ENCODE results near the gene DLGAP1. TPM values are rescaled to one million over a fixed set of nuclear protein-coding genes. Genes with fewer than 3 reads are reported as not detected.

DLGAP1 gene
- total RNA-seq, 1 donor from 2014 or later, result 5.4 TPM

DNA sequence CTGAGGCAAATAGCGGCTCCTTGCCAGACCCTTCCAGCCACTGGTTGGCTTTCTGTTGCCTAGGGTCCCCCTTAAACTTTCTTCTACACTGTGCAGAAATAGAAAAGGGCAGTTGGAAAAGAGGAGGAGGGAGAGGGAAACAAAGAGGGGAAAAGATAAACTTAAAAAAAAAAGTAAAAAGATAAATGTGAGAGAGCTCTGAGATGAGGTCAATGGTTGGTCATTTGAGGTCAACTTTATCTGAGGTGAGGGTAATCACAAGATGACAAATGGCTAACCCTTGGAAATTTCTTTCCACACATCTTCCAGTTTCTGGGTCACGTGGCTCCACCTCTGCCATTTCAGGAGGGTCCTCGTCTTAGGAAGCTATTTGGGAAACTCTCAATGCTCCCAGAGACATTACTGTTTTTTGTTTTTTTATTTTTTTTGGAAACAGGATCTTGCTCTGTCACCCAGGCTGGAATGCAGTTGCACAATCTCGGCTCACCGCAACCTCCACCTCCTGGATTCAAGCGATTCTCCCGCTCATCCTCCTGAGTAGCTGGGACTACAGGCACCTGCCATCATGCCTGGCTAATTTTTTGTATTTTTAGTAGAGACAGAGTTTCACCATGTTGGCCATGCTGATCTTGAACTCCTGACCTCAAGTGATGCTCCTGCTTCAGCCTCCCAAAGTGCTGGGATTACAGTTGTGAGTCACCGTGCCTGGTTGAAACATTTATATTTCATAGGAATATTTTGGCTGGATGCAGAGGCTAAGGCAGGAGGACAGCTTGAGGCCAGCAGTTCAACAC, 805.3 kb downstream of the DLGAP1 start:
- H3K27ac ChIP-seq, result no peak overlapping the region
- H3K9me3 ChIP-seq, result no peaks in the 10 kb centered on the region
- ATAC-seq, result no peak
- no peak for DNase-seq
- TF ChIP-seq, protein P1, sequence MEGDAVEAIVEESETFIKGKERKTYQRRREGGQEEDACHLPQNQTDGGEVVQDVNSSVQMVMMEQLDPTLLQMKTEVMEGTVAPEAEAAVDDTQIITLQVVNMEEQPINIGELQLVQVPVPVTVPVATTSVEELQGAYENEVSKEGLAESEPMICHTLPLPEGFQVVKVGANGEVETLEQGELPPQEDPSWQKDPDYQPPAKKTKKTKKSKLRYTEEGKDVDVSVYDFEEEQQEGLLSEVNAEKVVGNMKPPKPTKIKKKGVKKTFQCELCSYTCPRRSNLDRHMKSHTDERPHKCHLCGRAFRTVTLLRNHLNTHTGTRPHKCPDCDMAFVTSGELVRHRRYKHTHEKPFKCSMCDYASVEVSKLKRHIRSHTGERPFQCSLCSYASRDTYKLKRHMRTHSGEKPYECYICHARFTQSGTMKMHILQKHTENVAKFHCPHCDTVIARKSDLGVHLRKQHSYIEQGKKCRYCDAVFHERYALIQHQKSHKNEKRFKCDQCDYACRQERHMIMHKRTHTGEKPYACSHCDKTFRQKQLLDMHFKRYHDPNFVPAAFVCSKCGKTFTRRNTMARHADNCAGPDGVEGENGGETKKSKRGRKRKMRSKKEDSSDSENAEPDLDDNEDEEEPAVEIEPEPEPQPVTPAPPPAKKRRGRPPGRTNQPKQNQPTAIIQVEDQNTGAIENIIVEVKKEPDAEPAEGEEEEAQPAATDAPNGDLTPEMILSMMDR (IDR thresholded peaks at IDR 0.05), result no peak
- peaks cover 9% of the 10 kb centered on the region for H3K4me1 ChIP-seq
- no peak overlapping the region for H3K4me3 ChIP-seq
- H3K27me3 ChIP-seq, result no peaks in the 10 kb centered on the region
- intact Hi-C loops (cut with DNase I), result no loop called here
- H3K36me3 ChIP-seq, result no peaks in the 10 kb centered on the region

DNA sequence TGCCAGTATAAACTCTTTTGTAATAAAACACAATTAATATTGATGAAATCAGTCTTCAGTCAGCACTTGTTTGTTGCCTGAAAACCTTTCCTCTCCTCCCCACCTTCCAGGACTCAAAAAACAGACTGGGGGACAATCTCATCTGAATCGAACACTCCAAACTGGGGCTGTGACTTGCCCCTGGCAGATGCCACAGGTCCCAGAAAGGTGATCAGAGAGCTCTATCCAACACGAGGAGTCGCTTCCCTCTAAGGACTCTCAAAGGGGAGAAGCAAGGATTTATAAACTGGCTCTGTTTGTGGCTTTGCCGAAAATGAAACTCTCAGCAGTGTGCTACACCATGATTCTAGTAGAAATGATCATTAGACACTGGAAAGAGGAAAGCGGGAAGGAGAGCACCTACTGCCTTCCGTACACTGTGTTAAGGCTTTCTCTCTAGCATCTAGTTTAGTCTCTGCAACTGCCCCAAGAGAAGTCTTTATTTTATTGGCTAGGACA, 805.9 kb downstream of the DLGAP1 start:
- H3K27ac ChIP-seq, result no peak overlapping the region

GRCh38 chr18:3648641-3649040, 806.5 kb downstream of the DLGAP1 start:
- no peaks in the 10 kb centered on the region for H3K27me3 ChIP-seq
- H3K9me3 ChIP-seq, result no peaks in the 10 kb centered on the region
- ATAC-seq (no peak), DNase-seq (no peak)
- no peak overlapping the region for H3K27ac ChIP-seq
- no peaks in the 10 kb centered on the region for H3K36me3 ChIP-seq
- H3K4me3 ChIP-seq, result no peak overlapping the region
- TF ChIP-seq, protein P1 (IDR thresholded peaks at IDR 0.05), result no peak
- intact Hi-C loops (cut with DNase I), result no loop called here
- H3K4me1 ChIP-seq, result peaks cover 9% of the 10 kb centered on the region

More for the DNA sequence above, 805.9 kb downstream of the DLGAP1 start:
- Histone ChIP-seq H3K9me3 (no peaks in the 10 kb centered on the region), H3K27me3 (no peaks in the 10 kb centered on the region), H3K36me3 (no peaks in the 10 kb centered on the region), H3K4me1 (peaks cover 9% of the 10 kb centered on the region), H3K4me3 (no peak overlapping the region)
- TF ChIP-seq, protein P1 (IDR thresholded peaks at IDR 0.05), result no peak
- intact Hi-C loops (cut with DNase I), result no loop called here
- ATAC-seq, result no peak
- DNase-seq, result no peak

GRCh38 chr18:3648200-3648599, 806.9 kb downstream of the DLGAP1 start:
- DNase-seq (no peak), ATAC-seq (no peak)
- Histone ChIP-seq H3K9me3 (no peaks in the 10 kb centered on the region), H3K36me3 (no peaks in the 10 kb centered on the region), H3K27me3 (no peaks in the 10 kb centered on the region), H3K27ac (no peak overlapping the region), H3K4me3 (no peak overlapping the region), H3K4me1 (peaks cover 9% of the 10 kb centered on the region)
- TF ChIP-seq, protein P1 (IDR thresholded peaks at IDR 0.05), result no peak
- intact Hi-C loops (cut with DNase I), result no loop called here

DNA sequence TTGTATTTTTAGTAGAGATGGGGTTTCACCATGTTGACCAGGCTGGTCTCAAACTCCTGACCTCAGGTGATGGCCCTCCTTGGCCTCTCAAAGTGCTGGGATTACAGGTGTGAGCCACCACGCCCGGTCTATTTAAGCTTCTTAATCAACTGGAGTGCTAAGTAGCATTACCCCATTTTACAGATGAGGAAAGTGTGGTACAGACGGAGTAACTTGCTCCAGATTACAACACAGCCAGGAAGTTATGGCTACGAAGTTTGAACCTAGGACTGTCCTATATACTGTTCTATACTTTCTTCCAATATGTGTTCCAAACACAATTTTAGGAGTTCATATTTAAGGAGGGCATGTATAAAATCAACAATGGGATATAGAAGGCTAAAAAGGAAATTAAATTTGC, 807.5 kb downstream of the DLGAP1 start:
- Histone ChIP-seq H3K27ac (no peak overlapping the region), H3K4me1 (peaks cover 9% of the 10 kb centered on the region), H3K4me3 (no peak overlapping the region), H3K27me3 (no peaks in the 10 kb centered on the region), H3K36me3 (no peaks in the 10 kb centered on the region), H3K9me3 (no peaks in the 10 kb centered on the region)
- intact Hi-C loops (cut with DNase I), result no loop called here
- DNase-seq (no peak), ATAC-seq (no peak)
- TF ChIP-seq, protein P1 (IDR thresholded peaks at IDR 0.05), result no peak
